ENCODE measurements around the gene OBSCN.

The OBSCN gene

GRCh38 chr1:228325267-228325666 lies 117.4 kb downstream of the OBSCN start:
- H4K91ac ChIP-seq (ENCODE audit: low read length) = no peak overlapping the region
- no peak overlapping the region for H2BK120ac ChIP-seq (ENCODE audit: low read depth, low read length)
- H3K9me3 ChIP-seq (ENCODE audit: control insufficient read depth, low read length) = no peaks in the 10 kb centered on the region
- H3K18ac ChIP-seq (ENCODE audit: low read depth in 1 of 2, low read length in 2 of 2) = no peak overlapping the region
- H2AFZ ChIP-seq (ENCODE audit: low read depth, low read length) = no peak overlapping the region
- H2AK5ac ChIP-seq (ENCODE audit: low read length, severe bottlenecking) = no peak overlapping the region
- no peak overlapping the region for H3K9ac ChIP-seq (ENCODE audit: low read length)
- peaks cover 0 to 14% of the 10 kb centered on the region in 2 experiments for H3K36me3 ChIP-seq (ENCODE audit: control insufficient read depth in 1 of 2, insufficient read depth in 2 of 2, low read depth in 1 of 2, low read length in 2 of 2)
- no peak overlapping the region for H2BK15ac ChIP-seq (ENCODE audit: low read depth, poor library complexity, severe bottlenecking)
- H3K79me1 ChIP-seq (replicated peaks; ENCODE audit: low read length, poor library complexity, severe bottlenecking) = no peaks in the 10 kb centered on the region
- no peak overlapping the region for H3K4me3 ChIP-seq (ENCODE audit: insufficient read depth in 1 of 2, low read depth in 1 of 2, low read length in 2 of 2)
- peaks cover 0 to 16% of the 10 kb centered on the region in 2 experiments for H3K27me3 ChIP-seq (ENCODE audit: control insufficient read depth in 1 of 2, insufficient read depth in 1 of 2, low read length in 2 of 2)
- H4K8ac ChIP-seq (ENCODE audit: low read length) = no peak overlapping the region
- H3K23ac ChIP-seq (ENCODE audit: low read length in 2 of 2) = no peak overlapping the region
- no peak overlapping the region for H2BK5ac ChIP-seq (ENCODE audit: low read depth, low read length, poor library complexity, severe bottlenecking)
- DNase-seq = no peak
- H3K14ac ChIP-seq (ENCODE audit: low read length in 2 of 2) = no peak overlapping the region
- H3K4me2 ChIP-seq (ENCODE audit: low read length, poor library complexity, severe bottlenecking) = no peak overlapping the region
- no peak overlapping the region for H3K27ac ChIP-seq (ENCODE audit: low read length, poor library complexity, severe bottlenecking)
- no peak overlapping the region for H2BK12ac ChIP-seq (ENCODE audit: low read length in 2 of 2)
- H3K4me1 ChIP-seq (ENCODE audit: control insufficient read depth, insufficient read depth, low read depth, low read length) = no peaks in the 10 kb centered on the region
- H3K4ac ChIP-seq (ENCODE audit: low read depth in 1 of 2, low read length in 2 of 2) = no peak overlapping the region
- no CpG with 5 or more reads among the region's 1 CpG for WGBS

DNA sequence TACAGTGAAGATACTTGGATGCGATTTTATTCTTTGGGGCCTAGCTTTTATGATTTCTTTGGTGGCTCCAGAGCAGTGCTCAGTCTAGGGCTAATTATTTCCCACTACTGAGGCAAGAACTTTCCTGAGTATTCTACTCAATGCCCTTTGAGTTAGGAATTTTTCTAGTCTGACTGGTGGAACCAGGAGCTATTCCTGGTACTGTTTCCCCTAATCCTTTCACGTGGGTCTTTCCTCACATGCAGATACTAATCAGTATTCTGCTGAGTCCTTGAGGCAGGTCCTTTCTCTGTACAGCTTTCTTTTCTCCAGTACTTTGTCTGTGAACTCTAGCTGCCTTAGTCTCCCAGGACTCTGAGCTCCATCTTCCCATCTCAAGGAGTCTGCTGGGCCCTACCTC lies 122.0 kb downstream of the OBSCN start:
- H2BK5ac ChIP-seq (ENCODE audit: low read depth, low read length, poor library complexity, severe bottlenecking) = no peak overlapping the region
- H3K27me3 ChIP-seq (ENCODE audit: control insufficient read depth in 1 of 2, insufficient read depth in 1 of 2, low read length in 2 of 2) = peaks cover 0 to 5% of the 10 kb centered on the region in 2 experiments
- no peak overlapping the region for H2AFZ ChIP-seq (ENCODE audit: low read depth, low read length)
- H3K18ac ChIP-seq (ENCODE audit: low read depth in 1 of 2, low read length in 2 of 2) = no peak overlapping the region
- WGBS = 89% methylated on average over 2 of the region's 2 CpGs
- no peak overlapping the region for H3K23ac ChIP-seq (ENCODE audit: low read length in 2 of 2)
- H2AK5ac ChIP-seq (ENCODE audit: low read length, severe bottlenecking) = no peak overlapping the region
- H3K4me2 ChIP-seq (ENCODE audit: low read length, poor library complexity, severe bottlenecking) = no peak overlapping the region
- H3K27ac ChIP-seq (ENCODE audit: low read length, poor library complexity, severe bottlenecking) = no peak overlapping the region
- H3K4me1 ChIP-seq (ENCODE audit: control insufficient read depth, insufficient read depth, low read depth, low read length) = no peaks in the 10 kb centered on the region
- no peak overlapping the region for H2BK120ac ChIP-seq (ENCODE audit: low read depth, low read length)
- H2BK12ac ChIP-seq (ENCODE audit: low read length in 2 of 2) = no peak overlapping the region
- peaks cover 0 to 12% of the 10 kb centered on the region in 2 experiments for H3K36me3 ChIP-seq (ENCODE audit: control insufficient read depth in 1 of 2, insufficient read depth in 2 of 2, low read depth in 1 of 2, low read length in 2 of 2)
- H3K14ac ChIP-seq (ENCODE audit: low read length in 2 of 2) = no peak overlapping the region
- no peak overlapping the region for H3K9ac ChIP-seq (ENCODE audit: low read length)
- H2BK15ac ChIP-seq (ENCODE audit: low read depth, poor library complexity, severe bottlenecking) = no peak overlapping the region
- no peak overlapping the region for H3K4ac ChIP-seq (ENCODE audit: low read depth in 1 of 2, low read length in 2 of 2)
- no peak overlapping the region for H4K8ac ChIP-seq (ENCODE audit: low read length)
- no peak overlapping the region for H3K4me3 ChIP-seq (ENCODE audit: insufficient read depth in 1 of 2, low read depth in 1 of 2, low read length in 2 of 2)
- H4K91ac ChIP-seq (ENCODE audit: low read length) = no peak overlapping the region
- no peaks in the 10 kb centered on the region for H3K79me1 ChIP-seq (replicated peaks; ENCODE audit: low read length, poor library complexity, severe bottlenecking)
- H3K9me3 ChIP-seq (ENCODE audit: control insufficient read depth, low read length) = no peaks in the 10 kb centered on the region
- no peak for DNase-seq

GRCh38 chr1:228332797-228333738 lies 125.2 kb downstream of the OBSCN start:
- Histone ChIP-seq H4K8ac (ENCODE audit: low read length) (no peak overlapping the region), H3K9me3 (ENCODE audit: control insufficient read depth, low read length) (no peaks in the 10 kb centered on the region), H3K36me3 (ENCODE audit: control insufficient read depth in 1 of 2, insufficient read depth in 2 of 2, low read depth in 1 of 2, low read length in 2 of 2) (peaks cover 0 to 21% of the 10 kb centered on the region in 2 experiments), H3K14ac (ENCODE audit: low read length in 2 of 2) (no peak overlapping the region), H3K4me3 (ENCODE audit: insufficient read depth in 1 of 2, low read depth in 1 of 2, low read length in 2 of 2) (no peak overlapping the region), H2BK120ac (ENCODE audit: low read depth, low read length) (no peak overlapping the region), H3K79me1 (replicated peaks; ENCODE audit: low read length, poor library complexity, severe bottlenecking) (no peaks in the 10 kb centered on the region), H4K91ac (ENCODE audit: low read length) (no peak overlapping the region), H2AK5ac (ENCODE audit: low read length, severe bottlenecking) (no peak overlapping the region), H3K23ac (ENCODE audit: low read length in 2 of 2) (no peak overlapping the region), H3K18ac (ENCODE audit: low read depth in 1 of 2, low read length in 2 of 2) (no peak overlapping the region), H3K4ac (ENCODE audit: low read depth in 1 of 2, low read length in 2 of 2) (no peak overlapping the region), H3K4me2 (ENCODE audit: low read length, poor library complexity, severe bottlenecking) (no peak overlapping the region), H2AFZ (ENCODE audit: low read depth, low read length) (no peak overlapping the region), H3K4me1 (ENCODE audit: control insufficient read depth, insufficient read depth, low read depth, low read length) (peaks cover 4% of the 10 kb centered on the region), H3K27me3 (ENCODE audit: control insufficient read depth in 1 of 2, insufficient read depth in 1 of 2, low read length in 2 of 2) (peaks cover 0 to 5% of the 10 kb centered on the region in 2 experiments), H2BK5ac (ENCODE audit: low read depth, low read length, poor library complexity, severe bottlenecking) (no peak overlapping the region), H2BK12ac (ENCODE audit: low read length in 2 of 2) (no peak overlapping the region), H3K9ac (ENCODE audit: low read length) (no peak overlapping the region), H3K27ac (ENCODE audit: low read length, poor library complexity, severe bottlenecking) (no peak overlapping the region), H2BK15ac (ENCODE audit: low read depth, poor library complexity, severe bottlenecking) (no peak overlapping the region)
- 88% methylated on average over 16 of the region's 17 CpGs for WGBS
- no peak for DNase-seq

- no peak overlapping the region for H2BK5ac ChIP-seq (ENCODE audit: low read depth, low read length, poor library complexity, severe bottlenecking)
Measured at GRCh38 chr1:228333739-228334115, 125.9 kb downstream of the OBSCN start.

More at GRCh38 chr1:228333739-228334115, 125.9 kb downstream of the OBSCN start:
- no peak overlapping the region for H3K9ac ChIP-seq (ENCODE audit: low read length)
- peaks cover 4% of the 10 kb centered on the region for H3K4me1 ChIP-seq (ENCODE audit: control insufficient read depth, insufficient read depth, low read depth, low read length)
- H3K27ac ChIP-seq (ENCODE audit: low read length, poor library complexity, severe bottlenecking) = no peak overlapping the region
- H3K4me2 ChIP-seq (ENCODE audit: low read length, poor library complexity, severe bottlenecking) = no peak overlapping the region
- WGBS = 92% methylated on average over 10 of the region's 10 CpGs
- no peak overlapping the region for H2BK12ac ChIP-seq (ENCODE audit: low read length in 2 of 2)
- H3K36me3 ChIP-seq (ENCODE audit: control insufficient read depth in 1 of 2, insufficient read depth in 2 of 2, low read depth in 1 of 2, low read length in 2 of 2) = peaks cover 0 to 26% of the 10 kb centered on the region in 2 experiments
- DNase-seq = no peak
- no peak overlapping the region for H2BK15ac ChIP-seq (ENCODE audit: low read depth, poor library complexity, severe bottlenecking)
- no peak overlapping the region for H4K8ac ChIP-seq (ENCODE audit: low read length)
- H2AK5ac ChIP-seq (ENCODE audit: low read length, severe bottlenecking) = no peak overlapping the region
- H2AFZ ChIP-seq (ENCODE audit: low read depth, low read length) = no peak overlapping the region
- no peaks in the 10 kb centered on the region for H3K79me1 ChIP-seq (replicated peaks; ENCODE audit: low read length, poor library complexity, severe bottlenecking)
- H3K23ac ChIP-seq (ENCODE audit: low read length in 2 of 2) = no peak overlapping the region
- H3K4ac ChIP-seq (ENCODE audit: low read depth in 1 of 2, low read length in 2 of 2) = no peak overlapping the region
- no peak overlapping the region for H2BK120ac ChIP-seq (ENCODE audit: low read depth, low read length)
- no peak overlapping the region for H4K91ac ChIP-seq (ENCODE audit: low read length)
- peaks cover 0 to 5% of the 10 kb centered on the region in 2 experiments for H3K27me3 ChIP-seq (ENCODE audit: control insufficient read depth in 1 of 2, insufficient read depth in 1 of 2, low read length in 2 of 2)
- no peak overlapping the region for H3K14ac ChIP-seq (ENCODE audit: low read length in 2 of 2)
- H3K9me3 ChIP-seq (ENCODE audit: control insufficient read depth, low read length) = no peaks in the 10 kb centered on the region
- H3K18ac ChIP-seq (ENCODE audit: low read depth in 1 of 2, low read length in 2 of 2) = no peak overlapping the region
- no peak overlapping the region for H3K4me3 ChIP-seq (ENCODE audit: insufficient read depth in 1 of 2, low read depth in 1 of 2, low read length in 2 of 2)
